G401.6 (cell line): ENCODE data around the gene ITGA6.

Source experiments
- FAIRE-seq: peaks from 2 replicates; lab custom pipeline; 2012; peaks lifted over from hg19 to GRCh38; lab: Jason Lieb, UNC

The ITGA6 gene

GRCh38 chr2:172440795-172441194, 13.4 kb downstream of the ITGA6 start:
- FAIRE-seq = no peak

DNA sequence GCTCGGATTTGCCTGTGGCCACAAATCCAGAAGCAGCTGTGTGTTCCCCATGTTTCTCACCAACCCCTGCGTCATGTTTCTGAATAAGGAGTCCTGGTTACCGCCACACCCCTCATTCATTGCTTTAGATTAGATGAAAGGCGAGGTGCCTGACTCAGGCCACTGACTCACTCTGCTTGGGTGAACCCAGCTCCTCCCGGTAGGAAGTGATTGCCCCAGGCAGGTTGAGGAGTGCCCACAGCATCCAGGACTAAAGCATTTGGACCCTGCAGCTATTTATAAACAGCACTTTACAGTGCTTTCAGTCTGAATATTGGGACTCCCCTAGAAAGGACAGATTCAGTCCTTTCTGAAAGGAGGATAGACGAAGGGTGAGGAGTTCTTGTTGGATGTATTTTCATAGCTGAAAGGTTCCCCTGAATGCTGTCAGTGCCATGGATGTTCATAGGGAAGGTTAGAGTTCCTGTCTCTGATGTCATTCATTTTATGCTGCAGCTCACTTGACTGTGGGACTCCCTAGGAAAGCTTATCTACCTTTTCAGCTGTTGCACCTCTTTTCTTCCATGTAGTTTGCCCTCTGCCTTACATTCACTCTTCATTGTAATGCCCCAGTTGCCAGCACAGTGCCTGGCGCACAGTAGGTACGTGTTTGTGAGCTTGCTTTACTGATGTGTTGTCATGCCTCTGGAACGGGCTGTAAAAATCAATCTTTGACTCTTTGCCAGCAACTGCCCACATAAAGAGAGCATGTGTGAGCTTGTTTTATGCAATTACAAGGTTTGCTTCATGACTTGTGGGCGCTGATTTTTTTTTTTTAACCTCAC, 14.9 kb downstream of the ITGA6 start:
- FAIRE-seq = no peak

DNA sequence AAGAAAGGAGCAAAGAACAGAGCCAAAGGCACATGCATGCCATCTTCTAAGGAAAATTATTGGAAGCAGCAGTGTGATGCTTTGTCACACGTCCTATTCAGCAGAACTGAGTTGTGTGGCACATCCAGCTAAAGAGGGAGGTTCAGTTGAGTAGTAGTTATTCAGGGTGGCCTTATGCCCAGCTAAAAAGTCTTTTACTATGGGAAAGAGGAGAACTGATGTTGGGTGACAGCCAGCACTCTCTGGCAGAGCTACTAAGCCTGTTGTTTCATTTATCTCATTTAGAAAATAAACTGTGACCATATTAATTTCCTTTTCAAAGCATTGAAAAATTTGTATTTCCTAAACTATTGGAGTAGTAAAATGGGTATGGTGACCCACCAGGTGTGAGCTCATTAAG, 18.5 kb downstream of the ITGA6 start:
- FAIRE-seq = no peak

DNA sequence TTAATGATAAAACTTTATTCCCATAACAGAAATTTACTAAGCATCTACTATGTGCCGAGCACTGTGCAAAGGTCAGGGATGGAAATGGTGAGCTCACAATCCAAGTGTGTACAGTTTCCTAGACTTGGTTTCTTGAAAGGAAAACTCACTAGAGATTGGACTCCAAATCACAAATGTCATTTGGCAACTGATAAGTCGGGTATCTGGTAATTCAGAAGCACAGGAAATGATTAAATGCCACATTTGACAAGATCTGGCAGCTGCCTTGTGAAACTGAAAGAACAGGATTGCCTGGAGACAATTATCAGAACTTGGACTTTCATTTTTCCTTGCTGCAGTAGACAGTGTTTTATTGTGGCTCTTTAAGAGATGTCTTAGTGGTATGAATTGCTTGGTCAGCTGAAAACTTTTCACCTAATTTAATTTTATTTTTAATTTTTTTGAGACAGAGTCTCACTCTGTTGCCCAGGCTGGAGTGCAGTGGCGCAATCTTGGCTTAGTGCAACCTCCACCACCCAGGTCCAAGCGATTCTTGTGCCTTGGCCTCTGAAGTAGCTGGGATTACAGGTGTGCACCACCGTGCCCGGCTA, 19.2 kb downstream of the ITGA6 start:
- no peak for FAIRE-seq

DNA sequence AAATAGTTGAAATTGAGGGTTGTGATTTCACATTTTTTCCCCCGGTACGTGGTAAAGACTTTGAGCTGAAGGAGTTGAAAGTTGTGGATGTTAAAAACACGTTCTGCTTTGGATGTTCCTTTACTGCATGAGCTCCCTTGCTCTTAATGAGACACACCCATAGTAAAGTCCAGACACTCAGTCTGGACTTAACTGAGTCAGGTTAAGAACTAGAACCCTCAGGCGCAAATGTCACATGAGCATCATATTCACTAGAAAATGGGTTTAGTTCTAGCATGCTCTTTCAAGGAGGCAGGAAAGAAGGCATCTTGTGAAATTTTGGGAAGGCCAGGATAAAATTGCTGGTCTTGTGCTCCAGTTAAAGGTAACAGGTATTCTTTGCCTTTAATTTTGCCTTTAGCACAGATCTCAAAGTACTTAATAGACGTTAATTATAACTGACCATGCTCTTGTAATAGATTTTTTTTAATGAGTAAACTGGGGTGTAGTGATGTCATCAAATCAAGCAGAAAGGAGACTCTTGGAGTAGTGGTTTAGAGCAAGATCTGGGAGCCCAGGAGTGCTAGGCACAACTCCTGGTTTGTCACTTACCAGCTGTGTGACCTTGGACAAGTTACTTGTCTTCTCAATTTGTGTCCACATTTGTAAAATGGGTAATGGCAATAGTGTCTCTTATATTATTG, 20.6 kb downstream of the ITGA6 start:
- no peak for FAIRE-seq

GRCh38 chr2:172448544-172449267, 21.3 kb downstream of the ITGA6 start:
- no peak for FAIRE-seq

- no peak for FAIRE-seq
These were observed 22.6 kb downstream of the ITGA6 start for GRCh38 chr2:172449911-172450550.

- no peak for FAIRE-seq
These were observed 24.5 kb downstream of the ITGA6 start for GRCh38 chr2:172451923-172452322.

- no peak for FAIRE-seq
These were observed 25.5 kb downstream of the ITGA6 start for GRCh38 chr2:172452845-172453244.

- FAIRE-seq = no peak
These were observed 27.2 kb downstream of the ITGA6 start for GRCh38 chr2:172454404-172455120.

DNA sequence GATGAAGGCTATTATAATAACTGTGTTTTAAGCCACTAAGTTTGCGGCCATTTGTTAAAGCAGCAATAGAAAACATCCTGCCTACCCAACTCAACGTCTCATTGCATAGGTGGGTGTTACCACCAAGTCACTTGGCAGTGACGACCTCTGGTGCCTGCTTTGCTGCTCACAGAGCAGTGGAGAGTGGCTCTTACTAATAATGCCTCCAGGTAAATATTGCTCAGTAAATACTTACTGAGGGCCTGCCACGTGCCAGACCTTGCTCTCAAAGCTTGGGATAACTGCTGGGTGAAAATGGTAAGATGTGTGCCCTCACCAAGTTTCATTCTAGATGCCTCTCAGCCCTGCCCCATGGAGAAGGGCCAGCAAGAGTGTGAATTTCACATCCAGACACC, 27.7 kb downstream of the ITGA6 start:
- no peak for FAIRE-seq

DNA sequence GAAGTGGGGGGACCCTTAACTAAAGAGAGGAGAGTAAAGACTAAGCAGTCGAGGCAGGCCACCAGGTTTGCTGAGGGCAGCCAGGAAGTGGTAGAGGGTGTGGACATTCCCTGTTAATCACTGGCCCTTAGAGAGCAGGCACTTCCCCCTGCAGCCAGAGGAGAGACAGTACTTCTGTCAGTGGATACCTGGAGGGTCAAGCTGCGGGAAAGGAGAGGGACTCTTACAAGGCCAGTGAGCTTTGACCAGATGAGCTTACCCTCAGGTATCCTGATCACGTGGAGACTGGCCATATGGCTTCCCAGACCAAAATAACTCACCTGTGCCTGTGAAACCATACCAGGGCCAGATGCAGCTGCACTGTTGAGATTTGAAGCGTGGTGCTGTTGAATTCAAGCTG, 28.6 kb downstream of the ITGA6 start:
- no peak for FAIRE-seq

DNA sequence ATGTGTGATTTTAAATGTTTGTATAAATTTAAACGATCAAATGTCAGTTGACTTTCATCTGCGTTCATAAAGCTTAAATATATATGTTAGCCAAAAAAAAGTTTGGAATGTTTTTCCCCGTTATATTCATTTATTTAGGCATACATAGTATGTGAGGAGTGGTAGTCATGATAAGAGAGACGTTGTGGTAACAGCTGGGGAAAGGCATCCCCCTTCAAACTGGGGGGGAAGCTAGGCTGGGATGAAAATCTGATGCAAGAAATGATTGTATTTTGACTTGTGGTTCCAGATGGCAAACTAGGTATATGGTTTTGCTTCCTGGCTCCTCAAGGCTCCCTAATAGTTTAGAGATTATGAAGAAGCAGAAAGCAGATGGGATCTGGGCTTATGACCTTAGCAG, 30.1 kb downstream of the ITGA6 start:
- FAIRE-seq = no peak

GRCh38 chr2:172458561-172459124, 31.3 kb downstream of the ITGA6 start:
- FAIRE-seq = no peak

- FAIRE-seq = no peak
These were observed 33.4 kb downstream of the ITGA6 start for GRCh38 chr2:172460780-172461201.

DNA sequence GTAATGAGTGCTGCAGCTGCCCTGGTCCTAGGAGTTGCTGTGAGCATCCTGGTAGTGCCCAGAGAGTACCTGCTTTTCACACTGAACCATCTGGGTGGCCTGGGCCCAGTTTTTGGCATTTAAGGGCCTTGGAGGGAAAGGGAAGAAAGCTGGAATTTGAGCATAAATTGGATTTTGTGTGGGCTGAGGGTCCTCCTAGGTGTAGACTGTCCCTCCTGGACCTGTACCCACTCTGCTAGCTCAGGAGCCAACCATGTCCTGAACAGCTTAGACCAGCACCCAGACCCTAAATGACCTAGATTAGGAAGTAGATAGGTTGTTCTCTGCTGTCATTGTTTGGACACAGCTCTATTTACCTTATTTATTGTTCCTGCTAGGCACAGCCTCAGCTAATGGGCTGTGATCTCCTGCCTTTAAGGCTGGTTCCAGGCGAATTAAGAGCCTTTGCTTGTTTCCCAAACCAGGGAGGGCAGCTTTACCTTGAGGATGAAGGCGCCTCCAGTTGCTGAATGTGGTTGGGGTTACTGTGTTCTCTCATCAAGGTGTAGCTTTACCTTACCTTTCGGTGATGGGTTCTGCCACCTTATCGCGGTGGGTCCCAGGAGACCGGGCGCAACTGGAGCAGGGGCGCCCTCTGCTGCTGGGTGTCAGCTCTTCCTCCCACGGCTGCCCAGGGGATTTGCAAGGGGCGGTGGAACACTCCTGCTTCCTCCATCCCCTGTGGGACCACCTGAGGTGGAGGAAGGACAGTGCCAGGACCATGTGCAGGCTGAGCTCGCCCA, 34.4 kb downstream of the ITGA6 start:
- FAIRE-seq = no peak

DNA sequence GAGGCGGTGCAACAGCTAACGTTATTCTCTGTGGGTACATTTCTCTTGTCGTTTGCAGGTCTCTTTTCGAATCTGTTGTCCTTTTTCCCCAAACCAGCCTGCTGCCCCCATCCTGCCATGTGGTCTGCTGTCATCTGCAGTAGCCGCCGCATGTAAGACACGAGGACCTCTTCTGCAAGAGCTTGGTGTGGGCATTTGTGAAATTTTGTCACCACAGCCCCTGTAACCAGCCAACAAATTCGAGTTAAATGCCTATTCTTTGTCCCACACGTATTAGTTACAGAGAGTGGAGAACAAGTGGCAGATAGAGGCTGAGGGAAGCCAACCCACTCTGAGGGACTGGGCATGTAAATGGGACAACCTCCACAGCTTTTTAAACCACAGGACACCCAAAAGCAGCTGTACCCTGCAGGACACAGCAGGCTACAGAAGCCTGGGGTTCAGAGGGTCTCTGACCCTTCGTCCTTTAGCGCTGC, 35.0 kb downstream of the ITGA6 start:
- FAIRE-seq = no peak

- FAIRE-seq = no peak
These were observed 35.5 kb downstream of the ITGA6 start for GRCh38 chr2:172462849-172463381.

DNA sequence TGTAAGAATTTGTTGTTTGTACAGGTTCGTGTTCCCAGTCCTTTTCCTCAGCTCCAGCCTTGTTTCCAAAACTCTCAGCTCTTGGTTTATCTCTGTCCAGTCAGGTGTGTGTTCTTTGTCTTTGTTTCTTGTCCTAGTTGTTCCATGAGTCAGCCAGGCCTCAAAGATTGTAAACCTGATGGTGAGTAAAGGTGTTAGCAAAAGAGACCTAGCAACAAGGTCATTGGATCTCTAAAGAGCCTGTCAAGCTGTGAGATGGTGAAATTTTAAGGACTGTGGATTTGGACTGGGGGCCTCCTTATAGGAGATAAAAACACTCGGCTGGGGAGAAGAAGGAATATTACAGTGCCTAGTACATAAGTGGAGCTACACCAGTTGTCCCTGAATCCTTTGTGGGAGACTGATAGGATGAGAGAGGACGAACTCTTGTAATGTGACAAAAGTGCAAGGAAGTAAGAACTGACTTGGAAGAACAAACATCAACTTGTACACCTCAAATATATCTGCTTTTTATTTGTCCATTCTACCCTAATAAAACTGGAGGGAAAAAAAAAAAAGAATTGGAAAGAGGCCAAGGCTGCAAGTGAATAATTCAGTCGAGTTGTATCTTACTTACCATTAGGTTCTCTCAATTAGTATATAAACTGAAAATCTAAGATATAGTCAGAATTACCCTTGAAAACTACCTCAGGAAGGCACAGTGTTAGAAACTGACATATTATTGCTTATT, 37.2 kb downstream of the ITGA6 start:
- no peak for FAIRE-seq
